IMR-90 (cell line): ENCODE measurements around the gene ANO10. TPM values are rescaled to one million over a fixed set of nuclear protein-coding genes. Genes with fewer than 3 reads are reported as not detected.
"Not testable (repeated sequence)": the region's sequence is repeated elsewhere in the genome, so short reads cannot be mapped to it uniquely, and the experiment has no call there.

Experiments
- ATAC-seq: fragments of 200-7000 bp; cut with Tn5 transposase; 2 replicates; pipeline ENCODE4 v1.9.1; 2020; ENCODE audit warnings: low read depth, mild to moderate bottlenecking, moderate library complexity
- BruUV-seq: library from RNA; stranded (reverse); fragments of 400-500 nt; replicated peaks from 2 replicates; lab custom pipeline; 2021; lab: Mats Ljungman, UMichigan
- CTCF ChIA-PET: fragments of 300-600 bp; formaldehyde crosslinking; extraction: SDS; loops from one replicate; lab custom pipeline; 2021; ENCODE audit warnings: antibody characterized with exemption; lab: Yijun Ruan, JAX
- POLR2A ChIA-PET: fragments of 300-600 bp; sonication (Branson Sonifier 250); formaldehyde crosslinking; loops from one replicate; lab custom pipeline; 2022; ENCODE audit warnings: antibody characterized with exemption; ENCODE audit not compliant: unreplicated experiment; lab: Charles Lee
- DNase-seq: peaks from one replicate; pipeline ENCODE4 v3.0.0; 2013
- H2AFZ ChIP-seq: replicated peaks from 2 replicates; pipeline ENCODE3; 2013; ENCODE audit warnings: low read length, mild to moderate bottlenecking; ENCODE audit not compliant: poor library complexity
- H2AK5ac ChIP-seq: 2 replicates; pipeline ENCODE4 v1.6.1; 2013; ENCODE audit warnings: low read depth, low read length, inconsistent platforms
- H2AK9ac ChIP-seq: replicated peaks from 2 replicates; pipeline ENCODE3; 2013; ENCODE audit warnings: mild to moderate bottlenecking, low read depth, low read length, moderate library complexity; ENCODE audit not compliant: poor library complexity
- H2BK120ac ChIP-seq: 2 replicates; pipeline ENCODE4 v1.6.1; 2013; ENCODE audit warnings: low read depth, low read length, inconsistent platforms
- H2BK15ac ChIP-seq: 3 replicates; pipeline ENCODE4 v1.6.1; 2013; ENCODE audit warnings: low read depth, low read length, inconsistent platforms
- H2BK20ac ChIP-seq: 2 replicates; pipeline ENCODE4 v1.6.1; 2013; ENCODE audit warnings: low read depth, mild to moderate bottlenecking, inconsistent platforms, low read length, moderate library complexity
- H2BK5ac ChIP-seq: 2 replicates; pipeline ENCODE4 v1.6.1; 2013; ENCODE audit warnings: mild to moderate bottlenecking, low read depth, low read length, inconsistent platforms; ENCODE audit not compliant: poor library complexity, severe bottlenecking
- H3K14ac ChIP-seq: replicated peaks from 2 replicates; pipeline ENCODE4 v1.6.1; 2013; ENCODE audit warnings: low read depth, low read length, inconsistent platforms
- H3K18ac ChIP-seq: 2 replicates; pipeline ENCODE4 v1.6.1; 2013; ENCODE audit warnings: low read depth, low read length, control low read depth
- H3K23ac ChIP-seq: 2 replicates; pipeline ENCODE4 v1.6.1; 2013; ENCODE audit warnings: low read depth, low read length, inconsistent platforms
- H3K27ac ChIP-seq: 2 replicates; pipeline ENCODE4 v1.5.1; 2013; ENCODE audit warnings: mild to moderate bottlenecking, control low read depth, low read length; ENCODE audit not compliant: insufficient read depth
- H3K27me3 ChIP-seq: 2 replicates; pipeline ENCODE4 v1.6.1; 2013; ENCODE audit warnings: low read length; ENCODE audit not compliant: control insufficient read depth, insufficient read depth
- H3K36me3 ChIP-seq: 2 replicates; pipeline ENCODE4 v1.6.1; 2013; ENCODE audit warnings: low read length, mixed read lengths; ENCODE audit not compliant: control insufficient read depth, insufficient read depth
- H3K4ac ChIP-seq: 2 replicates; pipeline ENCODE4 v1.6.1; 2013; ENCODE audit warnings: low read depth, low read length, inconsistent platforms
- H3K4me1 ChIP-seq: 2 replicates; pipeline ENCODE4 v1.6.1; 2013; ENCODE audit warnings: low read length, mixed read lengths; ENCODE audit not compliant: control insufficient read depth, insufficient read depth
- H3K4me2 ChIP-seq: 2 replicates; pipeline ENCODE4 v1.6.1; 2013; ENCODE audit warnings: low read depth, mild to moderate bottlenecking, control low read depth, low read length, moderate library complexity
- H3K4me3 ChIP-seq: 2 replicates; pipeline ENCODE4 v1.5.1; 2013; ENCODE audit warnings: low read depth, mild to moderate bottlenecking, control low read depth, low read length, moderate library complexity; ENCODE audit not compliant: insufficient read depth
- H3K56ac ChIP-seq: 2 replicates; pipeline ENCODE4 v1.6.1; 2013; ENCODE audit warnings: low read length, inconsistent platforms; ENCODE audit not compliant: insufficient read depth; ENCODE audit errors: extremely low read depth
- H3K79me1 ChIP-seq, 2 experiments: 2 replicates each; pipeline ENCODE4 v1.6.1; 2013; ENCODE audit warnings: low read length in 2 of 2, inconsistent platforms in 1 of 2, low read depth in 1 of 2
- H3K9ac ChIP-seq: 2 replicates; pipeline ENCODE4 v1.6.1; 2013; ENCODE audit warnings: low read depth, low read length, control low read depth
- H3K9me1 ChIP-seq: 2 replicates; pipeline ENCODE4 v1.6.1; 2013; ENCODE audit warnings: low read length, inconsistent platforms; ENCODE audit not compliant: insufficient read depth
- H3K9me3 ChIP-seq: 2 replicates; pipeline ENCODE4 v1.6.1; 2013; ENCODE audit warnings: low read length; ENCODE audit not compliant: control insufficient read depth, insufficient read depth
- H4K20me1 ChIP-seq: 2 replicates; pipeline ENCODE4 v1.6.1; 2013; ENCODE audit warnings: low read length, inconsistent platforms; ENCODE audit not compliant: insufficient read depth
- H4K5ac ChIP-seq: 2 replicates; pipeline ENCODE4 v1.6.1; 2013; ENCODE audit warnings: mild to moderate bottlenecking, low read depth, low read length, control low read depth
- H4K8ac ChIP-seq, 2 experiments: 2 replicates each; pipeline ENCODE4 v1.6.1; 2013; ENCODE audit warnings: low read depth in 2 of 2, low read length in 2 of 2, control low read depth in 1 of 2, inconsistent platforms in 1 of 2
- H4K91ac ChIP-seq: 2 replicates; pipeline ENCODE4 v1.6.1; 2013; ENCODE audit warnings: low read depth, low read length, inconsistent platforms; ENCODE audit not compliant: insufficient read depth
- WGBS, 2 experiments: methylation state at CpG; one replicate each; pipeline versions ENCODE4 v1.1.5 to v1.1.7; 2013; ENCODE audit warnings: missing lambda C conversion rate in 2 of 2; ENCODE audit not compliant: insufficient read length in 1 of 2; ENCODE audit errors: extremely low coverage in 2 of 2; 5-methylcytosine and 5-hydroxymethylcytosine counted together
- dilution Hi-C: fragments of 300-500 bp; cut with HindIII; formaldehyde crosslinking; loops from one replicate; pipeline ENCODE4 v1.14.3; 2018; ENCODE audit warnings: low sequenced_read_pairs; ENCODE audit not compliant: unreplicated experiment
- in situ Hi-C: fragments of 300-500 bp; cut with MboI; formaldehyde crosslinking; loops from 3 replicates; pipeline ENCODE4 v1.14.3; 2019; ENCODE audit warnings: low sequenced_read_pairs, inconsistent platforms, mixed read lengths
- intact Hi-C: fragments of 100-400 bp; cut with micrococcal nuclease; formaldehyde crosslinking; loops from 2 replicates; pipeline ENCODE4 v1.10.0; 2022
- polyA plus RNA-seq, 3 experiments: library from polyadenylated mRNA; depleted of rRNA; stranded (reverse); fragments of >200 nt; gene quantifications; 2 replicates each; pipeline ENCODE4 v1.2.3, GENCODE V29; 2012; ENCODE audit warnings: low replicate concordance in 1 of 3
- total RNA-seq: library from RNA; depleted of rRNA; stranded (reverse); fragments of >200 nt; gene quantifications from 2 replicates; pipeline ENCODE4 v1.2.3, GENCODE V29; 2012

The ANO10 gene
- total and polyA plus RNA-seq, 2 of the 4 experiments (the other 2 are of a cell fraction) = 28.5 to 41.6 TPM

DNA sequence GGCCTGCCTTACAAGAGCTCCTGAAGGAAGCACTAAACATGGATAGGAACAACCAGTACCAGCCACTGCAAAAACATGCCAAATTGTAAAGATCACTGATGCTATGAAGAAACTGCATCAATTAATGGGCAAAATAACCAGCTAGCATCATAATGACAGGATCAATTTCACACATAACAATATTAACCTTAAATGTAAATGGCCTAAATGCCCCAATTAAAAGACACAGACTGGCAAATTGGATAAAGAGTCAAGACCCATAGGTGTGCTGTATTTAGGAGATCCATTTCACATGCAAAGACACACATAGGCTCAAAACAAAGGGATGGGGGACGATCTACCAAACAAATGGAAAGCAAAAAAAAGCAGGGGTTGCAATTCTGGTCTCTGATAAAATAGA is 39.6 kb upstream of the ANO10 start:
- POLR2A ChIA-PET, dilution Hi-C loops, H3K18ac ChIP-seq, H3K4me1 ChIP-seq, H3K36me3 ChIP-seq, H3K4ac ChIP-seq, H4K91ac ChIP-seq, H3K4me2 ChIP-seq, ATAC-seq, CTCF ChIA-PET, H2AK9ac ChIP-seq, H2BK15ac ChIP-seq, H3K23ac ChIP-seq, H3K27me3 ChIP-seq, H3K27ac ChIP-seq, H3K14ac ChIP-seq, H2BK120ac ChIP-seq, in situ Hi-C loops, H3K9me1 ChIP-seq, H4K5ac ChIP-seq, H2AFZ ChIP-seq, H3K56ac ChIP-seq, H2BK5ac ChIP-seq, H2AK5ac ChIP-seq, DNase-seq, H3K4me3 ChIP-seq, H3K9ac ChIP-seq, H3K79me1 ChIP-seq, H3K9me3 ChIP-seq, BruUV-seq, intact Hi-C loops, H2BK20ac ChIP-seq, H4K20me1 ChIP-seq, H4K8ac ChIP-seq: not testable (repeated sequence)
- WGBS, 2 experiments = no CpG with 5 or more reads among the region's 1 CpG
